HG03442 (cell line): Measurements from ENCODE around the gene RIMS3.

Experiments
- ATAC-seq: cut with Tn5 transposase; IDR thresholded peaks from one replicate; pipeline ENCODE4 v1.9.1; 2021; ENCODE audit warnings: mild to moderate bottlenecking, moderate library complexity; ENCODE audit not compliant: unreplicated experiment

RIMS3 gene

GRCh38 chr1:40691538-40692428 is 26.3 kb upstream of the RIMS3 start, which contains the start of gene NFYC:
Gene NFYC (plus strand): TSS chr1:40691704. CDS start chr1:40738844, 47,140 bp downstream.
- peak; percentile 68 for ATAC-seq

GRCh38 chr1:40690771-40691537 is 25.5 kb upstream of the RIMS3 start:
- no peak for ATAC-seq

DNA sequence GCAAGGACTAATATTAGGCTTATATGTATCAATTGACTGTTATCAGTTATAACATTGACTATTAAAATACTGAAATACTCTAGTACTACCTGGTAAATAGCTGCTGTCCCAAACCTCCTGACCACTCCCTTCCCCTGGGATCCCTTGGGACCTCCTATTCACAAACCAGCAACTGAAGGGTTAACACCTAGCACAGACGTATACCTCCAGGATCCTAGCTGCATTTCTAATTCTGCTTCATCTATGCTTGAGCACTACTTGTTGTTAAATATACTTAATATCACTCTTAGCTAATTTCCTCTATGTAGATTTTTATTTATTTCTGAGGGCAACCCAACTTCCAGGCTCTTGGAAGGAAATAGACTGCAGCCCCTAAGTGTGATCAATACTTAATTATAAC is 24.3 kb upstream of the RIMS3 start:
- no peak for ATAC-seq

DNA sequence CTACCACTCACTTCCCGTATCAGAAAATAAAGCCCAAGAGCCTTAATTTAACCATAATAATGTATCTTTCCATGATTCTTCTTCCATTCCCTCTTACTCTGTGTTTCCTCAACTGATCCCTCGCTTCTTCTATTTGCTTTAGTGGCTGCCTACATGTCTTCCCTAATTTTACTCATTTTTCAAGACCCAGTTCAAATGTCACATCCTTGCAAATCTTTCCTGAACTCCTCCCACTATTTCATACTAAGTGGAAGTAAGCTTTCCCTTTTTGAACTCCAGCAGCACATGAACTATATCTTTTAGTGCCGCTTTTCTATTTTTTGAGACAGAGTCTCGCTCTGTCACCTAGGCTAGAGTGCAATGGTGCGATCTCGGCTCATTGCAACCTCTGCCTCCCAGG is 22.2 kb upstream of the RIMS3 start:
- ATAC-seq: no peak

DNA sequence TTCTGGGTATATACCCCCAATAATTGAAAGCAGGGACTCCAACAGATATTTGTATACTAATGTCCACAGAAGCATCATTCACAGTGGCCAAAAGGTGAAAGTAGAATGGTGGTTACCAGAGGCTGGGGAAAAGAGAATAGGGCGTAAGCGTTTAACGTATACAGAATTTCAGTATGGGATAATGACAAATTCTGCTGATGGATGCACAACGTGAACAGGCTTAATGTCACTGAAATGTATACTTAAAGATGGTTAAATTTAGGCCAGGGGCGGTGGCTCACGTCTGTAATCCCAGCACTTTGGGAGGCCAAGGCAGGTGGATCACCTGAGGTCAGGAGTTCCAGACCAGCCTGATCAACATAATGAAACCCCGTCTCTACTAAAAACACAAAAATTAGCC is 21.6 kb upstream of the RIMS3 start:
- no peak for ATAC-seq

GRCh38 chr1:40684669-40685068 is 19.2 kb upstream of the RIMS3 start:
- no peak for ATAC-seq

DNA sequence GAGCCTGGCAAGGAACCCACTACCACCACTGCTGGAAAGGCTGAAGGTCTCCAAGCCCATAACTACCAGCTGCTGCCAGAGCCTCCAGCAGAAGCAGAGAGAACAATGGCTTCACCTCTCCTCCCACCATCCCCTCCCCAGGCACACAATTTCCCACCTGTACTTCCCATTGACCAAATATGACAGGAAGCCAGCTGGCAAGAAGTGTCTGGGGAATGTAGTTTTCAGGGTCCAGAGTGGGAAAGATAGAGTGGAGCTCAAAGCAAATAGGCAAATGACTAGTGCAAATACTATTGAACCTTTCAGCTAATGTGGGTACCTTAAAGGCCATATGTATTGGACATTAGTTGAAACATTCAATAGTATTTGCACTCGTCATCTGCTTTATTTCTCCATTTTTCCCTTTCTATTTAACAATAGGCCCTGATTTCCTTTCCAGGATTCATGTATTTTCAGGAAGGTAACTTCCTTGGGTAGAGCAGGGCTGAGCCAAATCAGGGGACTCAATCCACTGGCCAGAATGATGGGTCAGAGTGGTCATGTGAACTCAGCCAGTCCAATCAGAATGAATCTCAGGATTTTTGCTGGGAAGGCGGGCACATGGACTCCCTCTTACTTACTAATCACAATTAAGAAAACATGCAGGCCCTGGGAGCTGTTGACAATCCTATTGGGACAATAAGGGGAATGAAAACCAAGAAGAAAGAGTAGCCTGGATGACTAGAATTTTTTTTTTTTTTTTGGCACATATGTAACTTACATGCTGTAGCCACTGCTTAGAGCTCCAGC is 13.9 kb upstream of the RIMS3 start:
- ATAC-seq: no peak

GRCh38 chr1:40676501-40676900 is 11.0 kb upstream of the RIMS3 start:
- no peak for ATAC-seq

DNA sequence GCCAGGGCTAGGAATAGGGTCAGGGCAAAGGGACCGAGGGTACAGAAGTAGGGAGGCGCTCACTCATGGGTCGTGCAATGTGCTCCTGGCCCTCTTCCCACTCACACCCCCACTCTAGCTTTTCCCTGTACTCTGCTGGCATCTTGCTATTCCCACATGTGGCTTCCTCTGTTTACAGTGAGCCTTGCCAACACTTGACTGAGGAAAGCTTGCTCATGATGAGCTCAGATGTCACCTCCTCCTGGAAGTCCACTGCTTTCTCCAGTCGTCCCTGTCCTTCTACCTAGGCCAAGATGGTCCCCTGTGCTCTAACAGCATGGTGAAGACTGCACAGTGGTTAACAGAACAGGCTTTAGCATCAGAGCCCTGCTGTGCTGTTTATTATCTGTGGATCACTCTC is 8.0 kb upstream of the RIMS3 start:
- no peak for ATAC-seq

GRCh38 chr1:40668769-40669525 is 3.5 kb upstream of the RIMS3 start:
- ATAC-seq: peak; percentile 51

DNA sequence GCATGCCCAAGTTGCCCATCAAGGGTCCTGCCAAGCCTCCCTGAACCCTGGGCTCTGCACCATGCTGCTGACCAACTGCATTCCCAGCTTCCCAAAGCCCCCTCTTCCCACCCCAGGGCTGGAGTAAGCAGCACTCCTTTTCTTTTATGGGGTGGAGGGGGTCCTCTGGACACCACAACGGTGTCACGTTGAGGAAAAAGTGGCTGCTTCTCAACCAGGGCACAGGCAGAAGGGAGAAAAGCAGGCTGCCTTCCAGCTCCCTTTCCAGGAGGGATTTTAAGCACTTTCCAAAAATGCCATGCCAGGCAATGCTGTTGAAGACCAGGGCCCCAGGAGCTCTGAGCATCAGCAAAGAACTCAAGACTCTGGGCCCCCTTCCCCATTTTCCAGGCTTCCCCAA is 691 bp downstream of the RIMS3 start:
- ATAC-seq: no peak

- ATAC-seq: no peak
Observed at GRCh38 chr1:40664167-40664537, 1.3 kb downstream of the RIMS3 start.

DNA sequence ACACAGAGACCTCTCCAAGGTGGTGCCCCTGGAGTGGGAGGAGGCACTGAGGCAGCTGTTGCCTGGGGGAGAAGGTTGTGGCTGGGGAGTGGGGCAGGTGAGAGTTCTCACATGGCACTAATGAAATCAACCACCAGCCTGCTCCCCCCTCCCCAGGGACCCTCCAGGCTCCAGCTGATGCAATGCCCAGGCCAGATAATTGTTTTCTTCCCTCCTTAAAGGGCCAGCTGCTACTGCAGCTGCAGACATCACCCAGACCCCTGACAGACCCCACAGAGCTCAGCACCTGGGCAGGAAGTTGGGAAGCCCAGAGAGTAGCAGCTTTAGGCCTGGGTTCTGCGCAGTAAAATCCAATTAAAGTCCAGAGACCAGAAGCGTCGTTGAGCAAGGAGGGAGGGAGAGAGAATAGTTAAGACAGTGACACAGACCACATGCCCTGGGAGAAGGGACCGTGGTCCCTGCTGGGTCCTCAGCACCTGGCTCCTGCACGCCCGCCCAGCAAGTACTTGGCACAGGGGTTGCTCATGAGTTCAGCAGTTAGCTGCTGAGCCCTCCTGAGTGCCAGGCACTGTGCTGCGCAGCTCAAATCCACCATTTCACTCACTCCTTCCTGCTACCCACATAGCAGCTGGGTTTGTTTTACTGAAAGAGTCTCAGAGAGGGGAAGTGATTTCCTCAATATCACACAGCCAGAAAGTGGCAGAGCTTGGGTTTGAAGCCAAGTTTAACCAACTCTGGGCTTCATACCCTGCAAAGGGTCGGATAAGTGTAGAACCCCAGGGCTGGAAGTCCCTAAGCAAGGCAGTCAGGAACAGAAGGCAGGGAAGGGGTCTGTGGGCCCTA is 1.9 kb downstream of the RIMS3 start:
- no peak for ATAC-seq

DNA sequence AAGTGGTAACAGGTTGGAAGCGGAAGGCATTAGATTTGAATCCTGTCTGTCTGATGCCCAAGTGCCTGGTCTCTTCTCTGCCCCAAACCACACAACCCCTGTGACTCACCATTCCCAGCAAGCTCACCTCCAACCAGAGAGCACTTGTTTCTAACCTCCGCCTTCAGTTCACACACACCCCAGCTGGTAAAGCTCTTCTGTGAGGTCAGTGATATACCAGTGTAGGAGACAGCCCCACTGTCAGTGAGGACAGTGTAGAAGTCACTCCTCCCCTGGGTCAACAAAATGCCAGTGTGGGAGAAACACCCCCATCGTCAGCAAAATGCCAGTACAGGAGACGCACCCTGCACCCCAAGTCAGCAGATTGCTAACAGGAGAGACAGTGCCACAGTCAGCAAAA is 2.6 kb downstream of the RIMS3 start:
- ATAC-seq: no peak

GRCh38 chr1:40662151-40662550 is 3.3 kb downstream of the RIMS3 start:
- ATAC-seq: no peak

GRCh38 chr1:40661678-40662077 is 3.8 kb downstream of the RIMS3 start:
- ATAC-seq: no peak

- no peak for ATAC-seq
Observed at GRCh38 chr1:40659649-40659947, 5.9 kb downstream of the RIMS3 start.

DNA sequence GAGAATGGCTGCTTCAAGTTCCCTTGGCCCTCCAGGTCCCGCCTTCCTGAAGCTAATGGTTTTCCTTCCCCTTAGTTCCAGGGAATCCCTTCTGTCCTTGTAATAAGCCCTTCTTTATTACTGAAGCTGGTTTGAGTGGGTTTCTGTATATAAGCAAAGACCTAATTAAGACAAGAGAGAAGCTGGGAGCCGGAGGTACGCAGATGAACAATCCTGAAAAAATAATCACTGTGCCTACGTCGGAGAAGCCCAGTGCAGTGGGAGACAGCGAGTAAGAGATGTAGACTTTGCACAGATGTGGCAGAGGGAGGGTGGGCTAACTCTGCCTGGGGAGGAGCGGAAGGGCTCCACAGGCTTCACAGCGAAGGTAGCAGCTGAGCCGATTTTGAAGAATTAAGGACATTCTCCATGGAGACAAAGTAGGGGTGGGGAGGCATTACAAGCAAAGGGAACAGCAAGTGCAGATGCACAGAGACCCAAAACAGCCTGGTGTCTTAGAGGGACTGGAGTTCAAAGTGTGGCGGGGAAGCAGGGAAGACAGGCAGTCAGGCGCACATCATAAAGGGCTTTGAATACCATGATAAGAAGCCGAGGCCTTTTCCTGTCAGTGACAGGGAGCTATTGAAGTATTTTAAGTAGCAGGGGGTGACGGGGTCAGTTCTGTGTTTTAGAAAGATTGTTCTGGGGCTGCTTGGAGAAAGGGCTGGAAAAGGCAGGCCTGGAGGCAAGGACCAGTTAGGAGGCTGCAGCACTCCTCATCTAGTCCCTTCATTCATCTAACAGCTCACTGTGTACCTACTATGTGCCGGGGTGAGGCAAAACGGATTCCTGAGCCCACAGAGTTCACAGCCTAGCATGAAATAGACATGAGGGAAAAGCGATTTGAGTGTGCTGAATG is 6.5 kb downstream of the RIMS3 start:
- ATAC-seq: no peak

- no peak for ATAC-seq
Observed at GRCh38 chr1:40657046-40657445, 8.4 kb downstream of the RIMS3 start.
